ENCODE data around the gene SHISA7. TPM values are rescaled to one million over a fixed set of nuclear protein-coding genes. Genes with fewer than 3 reads are reported as not detected.

Gene SHISA7
- total RNA-seq, 1 donor from 2014 or later: 0.10 TPM

- no peak for DNase-seq
Measured at GRCh38 chr19:55482156-55482961, 39.3 kb upstream of the SHISA7 start.

GRCh38 chr19:55481794-55482155, 38.7 kb upstream of the SHISA7 start:
- DNase-seq: no peak

- DNase-seq: no peak
Measured at GRCh38 chr19:55481148-55481793, 38.2 kb upstream of the SHISA7 start.

DNA sequence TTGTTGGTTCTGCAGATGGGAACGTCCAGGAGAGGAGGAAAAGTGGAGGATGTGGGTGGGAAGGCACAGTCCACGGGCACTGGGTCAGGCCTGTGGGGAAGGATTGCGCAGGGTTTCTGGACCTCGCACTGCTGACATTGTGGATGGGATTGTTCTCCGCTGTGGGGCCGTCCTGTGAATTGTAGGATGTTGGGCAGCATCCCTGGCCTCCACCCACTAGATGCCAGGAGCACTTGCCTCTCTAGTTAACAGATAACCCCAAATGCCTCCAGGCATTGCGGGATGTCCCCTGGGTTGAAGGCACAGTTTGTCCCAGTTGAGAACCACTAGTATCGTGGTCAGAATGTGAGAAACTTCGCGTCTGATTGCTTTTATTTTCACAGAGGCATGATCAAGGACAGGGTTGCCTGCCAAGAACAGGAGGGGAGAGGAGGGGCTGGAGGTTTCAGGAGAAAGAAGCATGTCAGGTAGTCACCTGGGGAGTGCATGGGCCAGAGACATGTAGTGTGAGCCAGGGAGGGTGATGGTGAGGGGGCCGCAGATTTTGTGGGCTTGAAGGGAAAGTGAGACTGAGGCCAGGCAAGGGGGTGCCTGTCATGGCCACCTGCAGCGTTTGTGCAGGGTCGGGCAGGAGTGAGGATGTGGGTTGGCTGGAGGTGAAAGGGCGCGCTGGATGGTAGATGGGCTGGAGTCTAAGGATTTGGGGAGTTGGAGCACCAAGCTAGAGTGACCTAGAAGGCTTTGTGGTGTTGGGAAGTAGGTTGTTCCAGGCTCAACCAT, 36.5 kb upstream of the SHISA7 start:
- DNase-seq: no peak

DNA sequence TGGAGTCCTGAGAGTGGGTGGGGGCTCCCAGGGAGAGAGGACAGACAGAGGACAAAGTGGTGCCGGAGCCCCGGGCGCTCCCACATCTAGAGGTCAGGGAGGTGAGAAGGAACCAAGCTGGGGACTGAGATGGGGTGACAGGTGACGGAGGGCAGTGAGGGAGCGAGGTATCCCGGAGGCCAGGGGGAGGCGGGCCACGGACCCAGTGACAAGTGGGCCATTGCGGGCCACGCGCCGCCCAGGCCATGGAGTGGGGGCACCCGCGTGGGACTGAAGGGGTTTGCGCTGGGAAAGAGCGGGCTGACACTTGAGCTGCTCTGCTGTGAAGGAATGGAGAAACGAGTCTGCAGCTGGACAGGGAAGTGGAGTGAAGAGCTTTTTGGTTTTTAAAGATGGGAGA, 35.9 kb upstream of the SHISA7 start:
- no peak for DNase-seq

DNA sequence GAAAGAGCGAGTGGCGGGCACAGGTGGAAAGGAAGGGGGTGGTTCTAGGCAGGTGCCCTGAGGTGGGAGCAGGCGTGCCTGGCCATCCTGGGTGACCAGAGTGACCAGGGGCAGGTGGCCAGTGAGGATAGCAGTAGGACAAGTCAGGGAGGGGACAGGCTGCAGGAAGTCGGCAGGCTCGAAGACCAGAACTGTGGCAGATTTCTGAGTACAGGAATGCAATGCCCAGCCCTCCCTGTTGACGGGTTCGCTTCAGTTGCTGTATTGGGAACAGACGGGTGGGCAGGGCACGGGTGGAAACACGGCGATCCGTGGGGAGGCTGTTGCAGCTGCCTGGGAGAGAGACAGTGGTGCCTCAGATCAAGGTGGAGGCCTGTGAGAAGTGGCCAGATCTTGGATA, 35.3 kb upstream of the SHISA7 start:
- no peak for DNase-seq

- DNase-seq: no peak
Measured at GRCh38 chr19:55477905-55478304, 34.8 kb upstream of the SHISA7 start.

- DNase-seq: peak; percentile 96
Measured at GRCh38 chr19:55476100-55476775, 33.1 kb upstream of the SHISA7 start, which contains the start of gene ZNF628. Gene ZNF628 (plus strand): TSS chr19:55476617. CDS start chr19:55479911, 3,294 bp downstream.

DNA sequence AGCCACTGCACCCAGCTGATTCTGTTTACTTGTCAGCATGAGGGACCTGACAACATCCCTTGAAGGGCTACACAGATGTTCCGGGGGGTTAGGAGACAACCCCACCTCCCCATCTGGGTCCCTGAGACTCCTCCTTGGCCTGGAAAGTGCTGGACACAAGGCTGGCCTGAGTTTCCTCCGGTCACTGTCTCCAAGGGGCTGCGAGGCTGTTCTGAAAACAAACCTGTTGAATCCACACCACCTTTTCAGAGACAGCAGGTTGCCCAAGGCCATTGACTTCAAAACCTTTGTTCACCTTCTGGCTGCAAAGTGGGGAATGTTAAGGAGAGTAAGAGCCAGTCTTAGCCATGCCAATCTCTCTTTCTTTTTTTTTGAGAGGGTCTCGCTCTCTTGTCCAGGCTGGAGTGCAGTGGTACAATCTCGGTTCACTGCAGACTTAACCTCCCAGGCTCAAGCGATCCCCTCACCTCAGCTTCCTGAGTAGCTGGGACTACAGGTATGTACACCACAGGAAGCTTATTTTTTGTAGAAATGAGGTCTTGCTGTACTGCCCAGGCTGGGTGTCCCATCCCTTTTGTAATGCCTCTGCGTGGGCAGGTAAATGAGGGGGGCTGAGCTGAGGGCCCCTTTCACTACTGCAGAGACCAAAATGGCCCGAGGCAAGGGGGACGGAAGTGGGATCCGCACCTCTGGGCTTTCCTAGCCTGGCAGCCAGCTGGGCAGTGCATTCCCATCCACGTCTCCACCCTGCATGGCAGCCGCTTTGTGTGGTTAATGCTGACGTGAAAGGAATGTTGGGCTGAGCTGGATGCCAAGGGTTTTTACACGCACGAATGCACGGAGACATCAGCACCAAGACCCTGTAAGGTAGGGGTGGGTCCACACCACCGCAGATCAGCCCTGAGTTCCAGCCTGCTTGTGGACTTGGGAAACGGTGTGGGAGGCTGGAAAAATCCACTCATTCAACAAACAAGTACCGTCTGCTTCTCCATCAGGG, 31.5 kb upstream of the SHISA7 start:
- no peak for DNase-seq

DNA sequence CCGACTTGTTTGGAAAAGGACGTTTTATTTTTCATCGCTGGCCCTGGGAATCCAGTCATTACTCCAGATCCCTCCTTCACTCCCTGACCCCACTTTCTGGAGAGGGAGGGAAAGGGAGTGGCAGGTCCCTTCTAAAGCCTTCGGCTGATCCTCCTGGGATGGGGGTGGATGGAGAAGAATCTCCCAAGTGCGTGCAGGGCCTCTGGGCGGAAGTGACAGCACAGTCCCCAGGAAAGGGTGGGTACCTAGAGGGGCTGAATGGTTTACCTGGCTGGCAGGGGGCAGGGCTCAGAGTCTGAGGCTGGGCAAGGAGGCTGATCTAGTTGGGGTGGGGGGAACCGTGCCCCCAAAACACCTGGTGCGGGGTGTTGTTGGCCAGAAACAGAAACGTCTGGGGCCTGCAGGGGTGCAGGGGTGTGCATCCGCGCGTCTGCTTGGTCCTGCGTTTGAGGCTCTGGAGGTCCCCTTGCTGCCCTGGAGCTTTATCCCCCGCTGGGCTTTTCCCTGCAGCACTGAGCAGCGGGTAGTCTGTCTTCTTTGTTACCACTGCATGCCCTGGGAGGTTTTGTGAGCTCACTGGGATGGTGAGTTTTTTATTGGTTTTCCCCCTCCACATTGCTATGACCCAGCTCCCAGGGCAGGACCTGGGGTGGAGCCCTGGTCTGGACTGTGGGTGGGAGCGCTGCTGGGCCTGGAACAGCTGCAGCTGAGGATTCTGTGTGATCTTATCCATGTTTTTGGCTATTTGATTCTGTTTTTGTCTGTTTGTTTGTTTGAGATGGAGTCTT, 30.3 kb upstream of the SHISA7 start:
- DNase-seq: no peak

DNA sequence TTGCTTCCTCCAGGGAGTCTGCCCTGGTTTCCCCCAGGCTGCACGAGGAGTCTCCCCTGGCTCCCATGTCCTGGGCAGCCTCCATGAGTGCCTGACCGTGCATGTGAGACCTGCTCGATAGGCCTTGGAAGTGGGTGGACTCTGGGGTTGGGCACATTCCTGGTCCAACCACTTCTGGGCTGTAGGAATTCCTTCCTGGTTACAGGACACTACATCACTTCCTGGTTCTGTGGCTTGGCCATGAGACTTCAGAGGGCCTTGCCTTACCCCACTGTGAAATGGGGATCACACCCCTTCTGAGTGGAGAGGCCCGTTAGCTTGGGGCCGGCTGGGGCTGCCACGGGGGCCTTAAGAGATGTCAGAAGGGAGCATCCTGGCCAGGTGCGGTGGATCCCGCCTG, 29.4 kb upstream of the SHISA7 start:
- DNase-seq: no peak

DNA sequence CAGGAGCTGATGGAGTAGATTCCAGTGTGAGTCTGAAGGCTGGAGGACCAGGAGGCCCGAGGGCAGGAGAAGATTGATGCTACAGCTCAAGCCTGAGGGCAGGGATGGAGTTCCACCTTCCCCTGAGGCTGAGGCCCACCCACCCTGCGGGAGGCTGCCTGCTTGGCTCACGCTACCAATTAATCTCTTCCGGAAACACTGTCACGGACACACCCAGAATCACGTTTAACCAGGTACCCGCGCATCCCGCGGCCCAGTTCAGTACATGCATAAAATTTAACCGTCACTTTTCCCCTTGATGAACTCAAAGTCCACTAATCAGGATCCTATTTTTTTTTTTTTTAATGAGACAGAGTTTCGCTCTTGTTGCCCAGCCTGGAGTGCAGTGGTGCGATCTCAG, 28.2 kb upstream of the SHISA7 start:
- DNase-seq: no peak

GRCh38 chr19:55468054-55468393, 24.9 kb upstream of the SHISA7 start:
- no peak for DNase-seq

GRCh38 chr19:55467236-55468053, 24.3 kb upstream of the SHISA7 start:
- DNase-seq: peak; percentile 32

GRCh38 chr19:55466241-55466614, 23.1 kb upstream of the SHISA7 start:
- DNase-seq: no peak

DNA sequence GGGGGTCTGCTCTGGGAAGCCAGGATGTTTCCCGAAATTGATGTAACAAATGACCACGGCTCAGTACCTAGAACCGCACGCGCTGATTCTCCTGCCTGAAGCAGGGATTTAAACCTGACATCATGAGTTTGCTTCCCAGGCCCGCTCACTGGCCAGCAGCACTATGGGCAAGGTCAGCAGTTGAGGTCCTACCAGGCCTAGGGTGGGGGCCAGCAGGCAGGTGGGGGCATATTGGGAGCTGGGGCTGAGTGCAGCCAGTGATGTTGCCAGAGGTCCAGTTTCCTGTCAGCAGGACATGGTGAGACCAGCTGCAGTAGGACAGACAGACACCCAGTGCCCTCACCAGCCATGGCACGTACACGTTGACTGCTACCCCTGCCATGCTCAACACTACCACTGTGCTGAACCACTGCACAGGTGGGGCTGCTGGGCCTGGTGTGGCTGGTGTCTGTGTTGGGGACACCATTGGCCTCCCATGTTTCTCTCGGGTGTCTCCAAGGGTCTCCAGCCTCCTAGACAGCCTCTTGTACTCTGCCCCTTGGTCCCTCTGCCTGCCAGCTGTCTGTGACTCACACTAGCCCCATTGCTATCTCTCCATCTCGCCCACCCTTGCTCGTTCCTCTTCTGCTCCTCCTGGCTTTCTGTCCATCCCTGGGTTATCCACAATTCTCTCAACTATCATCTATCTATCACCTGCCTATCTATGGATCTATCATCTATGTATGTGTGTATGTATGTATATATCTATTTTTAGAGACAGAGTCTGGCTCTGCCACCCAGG, 22.6 kb upstream of the SHISA7 start:
- no peak for DNase-seq

DNA sequence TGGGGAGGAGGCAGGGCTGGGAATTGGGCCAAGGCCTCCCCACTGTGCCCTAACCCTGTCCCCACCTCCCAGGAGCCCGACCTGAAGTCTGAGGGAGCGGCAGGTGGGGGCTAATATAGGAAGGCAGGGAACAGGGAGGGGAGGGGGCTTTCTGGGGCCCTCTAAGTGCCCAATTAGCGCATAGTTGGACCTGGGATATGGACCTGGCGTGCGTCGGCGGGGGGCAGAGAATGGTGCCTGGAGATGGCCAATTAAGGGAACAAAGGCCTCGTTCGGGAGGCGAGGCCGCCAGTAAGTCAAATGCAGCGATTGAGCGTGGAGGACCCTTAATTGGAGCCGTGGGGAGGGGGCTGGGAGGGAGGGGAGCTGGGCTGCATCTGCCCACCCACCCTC, 21.6 kb upstream of the SHISA7 start, which contains the start of gene C19orf85:
TSS of gene C19orf85 (minus strand) at position 90 of the 393 bp plus-strand sequence. CDS start 197 bp downstream, outside the sequence.
- no peak for DNase-seq

DNA sequence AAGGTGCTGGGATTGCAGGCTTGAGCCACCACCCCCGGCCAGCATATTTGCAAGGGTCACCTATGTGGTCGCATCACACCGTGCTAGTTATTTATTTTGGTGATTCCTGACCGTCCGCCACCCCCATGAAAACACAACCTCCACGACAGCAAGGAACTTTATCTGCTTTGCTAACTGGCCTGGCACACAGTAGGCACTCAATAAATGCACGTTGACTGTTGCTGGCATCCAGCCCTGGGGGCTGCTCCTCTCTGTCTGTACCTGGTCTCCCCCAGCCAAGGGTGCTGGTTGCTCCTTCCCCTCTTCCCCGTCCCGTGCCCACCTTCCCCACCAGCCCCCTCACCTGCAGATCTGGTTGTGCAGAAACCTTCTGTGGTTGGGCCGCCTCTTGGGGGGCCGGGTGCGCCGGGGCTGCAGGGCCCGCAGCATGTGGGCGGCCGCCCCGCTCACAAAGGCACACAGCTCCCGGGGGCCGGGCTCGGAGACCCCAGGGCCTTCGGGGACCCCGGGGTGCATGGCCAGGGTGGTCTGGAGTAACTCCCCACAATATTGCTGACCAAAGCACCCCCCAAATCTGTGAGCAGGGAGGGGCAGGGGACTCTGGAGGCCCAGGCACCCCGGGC, 21.1 kb upstream of the SHISA7 start:
- no peak for DNase-seq

All from skin of body (tissue), 2 donors.